Measurements from ENCODE around the gene PLCB3.
A peak's percentile ranks its signal among the peaks of the same experiment; 100 is the strongest.

Gene PLCB3

GRCh38 chr11:64223001-64223651, 28.2 kb upstream of the PLCB3 start:
- DNase-seq, result no peak

- no peak for DNase-seq
These were observed 27.0 kb upstream of the PLCB3 start for GRCh38 chr11:64224151-64224890.

GRCh38 chr11:64224891-64225607, 26.3 kb upstream of the PLCB3 start:
- DNase-seq, result no peak

GRCh38 chr11:64225608-64226506, 25.5 kb upstream of the PLCB3 start, which contains the start of the genes NUDT22 and TRPT1:
NUDT22 (plus strand) TSS chr11:64226274; CDS start chr11:64226653, 379 bp downstream.
TRPT1 (minus strand) TSS chr11:64226186; CDS start chr11:64225860, 326 bp downstream.
- peak; percentile 99 for DNase-seq

GRCh38 chr11:64226507-64227051, 24.8 kb upstream of the PLCB3 start:
- DNase-seq, result peak; percentile 85

GRCh38 chr11:64227405-64227956, 23.8 kb upstream of the PLCB3 start:
- DNase-seq, result no peak

GRCh38 chr11:64229090-64229743, 22.1 kb upstream of the PLCB3 start:
- no peak for DNase-seq

GRCh38 chr11:64229744-64230170, 21.6 kb upstream of the PLCB3 start:
- DNase-seq, result no peak

- DNase-seq, result peak; percentile 95
These were observed 21.0 kb upstream of the PLCB3 start, which contains the start of gene DNAJC4 for GRCh38 chr11:64230171-64230984. DNAJC4 (plus strand) TSS chr11:64230548; CDS start chr11:64230855, 307 bp downstream.

- DNase-seq, result no peak
These were observed 20.4 kb upstream of the PLCB3 start for GRCh38 chr11:64230985-64231365.

GRCh38 chr11:64231546-64231945, 19.8 kb upstream of the PLCB3 start:
- DNase-seq, result no peak

GRCh38 chr11:64232182-64232966, 19.0 kb upstream of the PLCB3 start:
- no peak for DNase-seq

- DNase-seq, result no peak
These were observed 18.4 kb upstream of the PLCB3 start for GRCh38 chr11:64232967-64233315.

GRCh38 chr11:64233913-64234586, 17.3 kb upstream of the PLCB3 start, which contains the start of gene VEGFB:
VEGFB (plus strand) TSS chr11:64234584; CDS start chr11:64234834, 250 bp downstream.
- DNase-seq, result peak; percentile 84

- peak; percentile 83 for DNase-seq
These were observed 16.5 kb upstream of the PLCB3 start for GRCh38 chr11:64234647-64235379.

- no peak for DNase-seq
These were observed 15.7 kb upstream of the PLCB3 start for GRCh38 chr11:64235437-64236161.

GRCh38 chr11:64237484-64237951, 13.8 kb upstream of the PLCB3 start:
- no peak for DNase-seq
